ENCODE results near the gene FGD3. TPM values are rescaled to one million over a fixed set of nuclear protein-coding genes. Genes with fewer than 3 reads are reported as not detected.

Gene FGD3
- total and polyA plus RNA-seq, 2 donors (not counting 1 experiment from before 2014, with no cell fraction given): not detected

GRCh38 chr9:93024646-93024910 lies 77.3 kb downstream of the FGD3 start:
- Histone ChIP-seq H3K4me2 (ENCODE audit: extremely low read depth, insufficient read depth, low read length) (no peak overlapping the region), H2AFZ (ENCODE audit: low read length) (no peak overlapping the region), H3K9me3 (ENCODE audit: control insufficient read depth, insufficient read depth, low read depth, low read length) (no peaks in the 10 kb centered on the region), H3K4me1 (ENCODE audit: control insufficient read depth, extremely low read depth, insufficient read depth, low read length) (no peaks in the 10 kb centered on the region), H3K4me3 (replicated peaks in 1 of 4; ENCODE audit: control extremely low read depth in 1 of 4, insufficient read depth in 1 of 4, low read depth in 3 of 4, low read length in 4 of 4) (no peak overlapping the region), H3K36me3 (ENCODE audit: control insufficient read depth, insufficient read depth, low read length) (no peaks in the 10 kb centered on the region), H4K20me1 (ENCODE audit: control insufficient read depth, extremely low read depth, insufficient read depth, low read length) (no peaks in the 10 kb centered on the region), H3K27ac (ENCODE audit: insufficient read depth, low read length) (no peak overlapping the region), H3K9ac (ENCODE audit: insufficient read depth, low read length) (no peak overlapping the region), H3K79me2 (ENCODE audit: control insufficient read depth, insufficient read depth, low read length) (no peaks in the 10 kb centered on the region), H3K27me3 (ENCODE audit: control insufficient read depth, insufficient read depth, low read length) (no peaks in the 10 kb centered on the region)
- TF ChIP-seq, protein P1, sequence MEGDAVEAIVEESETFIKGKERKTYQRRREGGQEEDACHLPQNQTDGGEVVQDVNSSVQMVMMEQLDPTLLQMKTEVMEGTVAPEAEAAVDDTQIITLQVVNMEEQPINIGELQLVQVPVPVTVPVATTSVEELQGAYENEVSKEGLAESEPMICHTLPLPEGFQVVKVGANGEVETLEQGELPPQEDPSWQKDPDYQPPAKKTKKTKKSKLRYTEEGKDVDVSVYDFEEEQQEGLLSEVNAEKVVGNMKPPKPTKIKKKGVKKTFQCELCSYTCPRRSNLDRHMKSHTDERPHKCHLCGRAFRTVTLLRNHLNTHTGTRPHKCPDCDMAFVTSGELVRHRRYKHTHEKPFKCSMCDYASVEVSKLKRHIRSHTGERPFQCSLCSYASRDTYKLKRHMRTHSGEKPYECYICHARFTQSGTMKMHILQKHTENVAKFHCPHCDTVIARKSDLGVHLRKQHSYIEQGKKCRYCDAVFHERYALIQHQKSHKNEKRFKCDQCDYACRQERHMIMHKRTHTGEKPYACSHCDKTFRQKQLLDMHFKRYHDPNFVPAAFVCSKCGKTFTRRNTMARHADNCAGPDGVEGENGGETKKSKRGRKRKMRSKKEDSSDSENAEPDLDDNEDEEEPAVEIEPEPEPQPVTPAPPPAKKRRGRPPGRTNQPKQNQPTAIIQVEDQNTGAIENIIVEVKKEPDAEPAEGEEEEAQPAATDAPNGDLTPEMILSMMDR (conservative IDR thresholded peaks at IDR 0.05 in 1 of 2, IDR thresholded peaks at IDR 0.05 in 1 of 2; ENCODE audit: low read depth in 1 of 2, low read length in 2 of 2): no peak
- no peak for DNase-seq (ENCODE audit: low read depth in 2 of 2)

GRCh38 chr9:93024986-93025630 lies 77.8 kb downstream of the FGD3 start:
- Histone ChIP-seq H3K79me2 (ENCODE audit: control insufficient read depth, insufficient read depth, low read length) (no peaks in the 10 kb centered on the region), H4K20me1 (ENCODE audit: control insufficient read depth, extremely low read depth, insufficient read depth, low read length) (no peaks in the 10 kb centered on the region), H2AFZ (ENCODE audit: low read length) (no peak overlapping the region), H3K27ac (ENCODE audit: insufficient read depth, low read length) (no peak overlapping the region), H3K4me3 (replicated peaks in 1 of 4; ENCODE audit: control extremely low read depth in 1 of 4, insufficient read depth in 1 of 4, low read depth in 3 of 4, low read length in 4 of 4) (no peak overlapping the region), H3K9me3 (ENCODE audit: control insufficient read depth, insufficient read depth, low read depth, low read length) (no peaks in the 10 kb centered on the region), H3K4me1 (ENCODE audit: control insufficient read depth, extremely low read depth, insufficient read depth, low read length) (no peaks in the 10 kb centered on the region), H3K27me3 (ENCODE audit: control insufficient read depth, insufficient read depth, low read length) (no peaks in the 10 kb centered on the region), H3K36me3 (ENCODE audit: control insufficient read depth, insufficient read depth, low read length) (no peaks in the 10 kb centered on the region), H3K4me2 (ENCODE audit: extremely low read depth, insufficient read depth, low read length) (no peak overlapping the region), H3K9ac (ENCODE audit: insufficient read depth, low read length) (no peak overlapping the region)
- TF ChIP-seq, protein P1 (conservative IDR thresholded peaks at IDR 0.05 in 1 of 2, IDR thresholded peaks at IDR 0.05 in 1 of 2; ENCODE audit: low read depth in 1 of 2, low read length in 2 of 2): no peak
- TF ChIP-seq EZH2 (IDR thresholded peaks at IDR 0.05; ENCODE audit: low read length, missing control alignments): no peak
- no peak for DNase-seq (ENCODE audit: low read depth in 2 of 2)

DNA sequence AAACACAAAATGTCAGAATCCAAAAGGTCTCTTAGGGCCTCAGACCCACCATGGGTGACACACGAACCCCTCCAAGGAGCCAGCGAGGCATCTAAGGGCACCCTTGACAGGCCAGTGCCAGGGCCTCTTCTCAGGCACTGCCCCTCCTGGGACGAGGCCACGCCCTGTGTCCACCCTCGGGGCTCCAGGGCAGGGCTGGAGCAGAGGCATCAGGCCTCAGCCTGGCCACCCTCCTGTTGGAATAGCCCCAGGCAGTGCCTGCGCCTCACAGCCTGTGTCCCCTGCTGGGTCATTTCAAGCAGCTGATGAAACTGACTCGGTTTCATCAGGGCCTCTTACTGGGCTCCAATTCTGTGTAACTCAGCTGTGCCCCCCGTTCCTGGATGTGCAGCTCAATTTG lies 78.4 kb downstream of the FGD3 start:
- H2AFZ ChIP-seq (ENCODE audit: low read length): no peak overlapping the region
- no peak overlapping the region for H3K4me3 ChIP-seq (replicated peaks in 1 of 4; ENCODE audit: control extremely low read depth in 1 of 4, insufficient read depth in 1 of 4, low read depth in 3 of 4, low read length in 4 of 4)
- no peak for DNase-seq (ENCODE audit: low read depth in 2 of 2)
- H4K20me1 ChIP-seq (ENCODE audit: control insufficient read depth, extremely low read depth, insufficient read depth, low read length): no peaks in the 10 kb centered on the region
- no peak overlapping the region for H3K9ac ChIP-seq (ENCODE audit: insufficient read depth, low read length)
- no peak overlapping the region for H3K27ac ChIP-seq (ENCODE audit: insufficient read depth, low read length)
- H3K79me2 ChIP-seq (ENCODE audit: control insufficient read depth, insufficient read depth, low read length): no peaks in the 10 kb centered on the region
- H3K9me3 ChIP-seq (ENCODE audit: control insufficient read depth, insufficient read depth, low read depth, low read length): no peaks in the 10 kb centered on the region
- H3K4me2 ChIP-seq (ENCODE audit: extremely low read depth, insufficient read depth, low read length): no peak overlapping the region
- TF ChIP-seq, protein P1 (conservative IDR thresholded peaks at IDR 0.05 in 1 of 2, IDR thresholded peaks at IDR 0.05 in 1 of 2; ENCODE audit: low read depth in 1 of 2, low read length in 2 of 2): no peak
- no peak for TF ChIP-seq EZH2 (IDR thresholded peaks at IDR 0.05; ENCODE audit: low read length, missing control alignments)
- H3K4me1 ChIP-seq (ENCODE audit: control insufficient read depth, extremely low read depth, insufficient read depth, low read length): no peaks in the 10 kb centered on the region
- no peaks in the 10 kb centered on the region for H3K27me3 ChIP-seq (ENCODE audit: control insufficient read depth, insufficient read depth, low read length)
- H3K36me3 ChIP-seq (ENCODE audit: control insufficient read depth, insufficient read depth, low read length): no peaks in the 10 kb centered on the region

All from fibroblast of lung (primary cell).